Measurements from ENCODE around the gene SUSD3. TPM values are rescaled to one million over a fixed set of nuclear protein-coding genes. Genes with fewer than 3 reads are reported as not detected.

Gene SUSD3
- total RNA-seq, 1 experiment from 2014 or later = 5.0 TPM

DNA sequence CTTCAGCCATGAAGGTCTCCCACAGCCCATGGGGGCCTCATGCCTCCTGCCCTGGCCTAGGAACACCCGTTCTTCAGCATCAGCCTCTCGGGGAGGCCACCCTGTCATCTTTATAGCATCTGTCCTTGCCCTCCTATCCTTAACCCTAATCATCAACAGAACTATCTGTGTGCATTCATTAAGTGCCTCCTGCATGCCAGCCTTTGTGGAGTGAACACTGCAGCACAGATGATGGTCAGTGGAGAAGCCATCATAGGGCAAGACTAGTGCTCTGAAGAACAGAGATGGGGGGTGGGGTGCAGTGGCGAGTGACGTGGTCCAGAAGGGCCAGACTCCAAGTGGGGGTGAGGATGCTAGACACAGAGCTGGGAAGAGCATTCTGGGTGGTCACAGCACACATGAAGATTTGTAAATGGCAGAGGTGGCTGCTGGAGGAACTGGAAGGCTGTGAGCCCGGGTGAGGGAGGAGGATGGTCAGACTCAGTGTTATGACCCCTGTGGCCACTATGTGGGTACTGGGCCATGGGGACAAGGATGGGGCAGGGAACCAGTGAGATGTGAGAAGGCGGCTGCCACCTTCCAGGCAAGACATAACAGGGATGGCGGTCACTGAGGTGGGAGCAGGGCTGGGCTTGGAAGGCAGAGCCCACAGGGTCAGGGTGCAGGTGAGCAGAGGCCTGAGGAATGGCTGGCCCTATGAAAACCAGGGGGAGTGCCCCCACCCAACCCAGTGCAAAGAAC, 33.9 kb downstream of the SUSD3 start:
- TF ChIP-seq CTCF (IDR thresholded peaks at IDR 0.05) (no peak), POLR2AphosphoS5 (IDR thresholded peaks at IDR 0.05; ENCODE audit: low read depth, low read length) (no peak), SIN3A (IDR thresholded peaks at IDR 0.05; ENCODE audit: borderline replicate concordance, insufficient read depth, low read depth, low read length) (no peak), TCF7L2 (IDR thresholded peaks at IDR 0.05; ENCODE audit: low read depth, low read length) (no peak)
- TF ChIP-seq, protein P1, sequence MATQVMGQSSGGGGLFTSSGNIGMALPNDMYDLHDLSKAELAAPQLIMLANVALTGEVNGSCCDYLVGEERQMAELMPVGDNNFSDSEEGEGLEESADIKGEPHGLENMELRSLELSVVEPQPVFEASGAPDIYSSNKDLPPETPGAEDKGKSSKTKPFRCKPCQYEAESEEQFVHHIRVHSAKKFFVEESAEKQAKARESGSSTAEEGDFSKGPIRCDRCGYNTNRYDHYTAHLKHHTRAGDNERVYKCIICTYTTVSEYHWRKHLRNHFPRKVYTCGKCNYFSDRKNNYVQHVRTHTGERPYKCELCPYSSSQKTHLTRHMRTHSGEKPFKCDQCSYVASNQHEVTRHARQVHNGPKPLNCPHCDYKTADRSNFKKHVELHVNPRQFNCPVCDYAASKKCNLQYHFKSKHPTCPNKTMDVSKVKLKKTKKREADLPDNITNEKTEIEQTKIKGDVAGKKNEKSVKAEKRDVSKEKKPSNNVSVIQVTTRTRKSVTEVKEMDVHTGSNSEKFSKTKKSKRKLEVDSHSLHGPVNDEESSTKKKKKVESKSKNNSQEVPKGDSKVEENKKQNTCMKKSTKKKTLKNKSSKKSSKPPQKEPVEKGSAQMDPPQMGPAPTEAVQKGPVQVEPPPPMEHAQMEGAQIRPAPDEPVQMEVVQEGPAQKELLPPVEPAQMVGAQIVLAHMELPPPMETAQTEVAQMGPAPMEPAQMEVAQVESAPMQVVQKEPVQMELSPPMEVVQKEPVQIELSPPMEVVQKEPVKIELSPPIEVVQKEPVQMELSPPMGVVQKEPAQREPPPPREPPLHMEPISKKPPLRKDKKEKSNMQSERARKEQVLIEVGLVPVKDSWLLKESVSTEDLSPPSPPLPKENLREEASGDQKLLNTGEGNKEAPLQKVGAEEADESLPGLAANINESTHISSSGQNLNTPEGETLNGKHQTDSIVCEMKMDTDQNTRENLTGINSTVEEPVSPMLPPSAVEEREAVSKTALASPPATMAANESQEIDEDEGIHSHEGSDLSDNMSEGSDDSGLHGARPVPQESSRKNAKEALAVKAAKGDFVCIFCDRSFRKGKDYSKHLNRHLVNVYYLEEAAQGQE (IDR thresholded peaks at IDR 0.05; ENCODE audit: insufficient read depth in 1 of 2, low read depth in 2 of 2, low read length in 1 of 2) = no peak
- no peak overlapping the region for H3K4me3 ChIP-seq (ENCODE audit: low read depth in 2 of 2, low read length in 2 of 2)
- no TSS peak for BruUV-seq (replicated peaks)
- no peak overlapping the region for H3K27ac ChIP-seq (ENCODE audit: low read length)
- ChIA-PET POLR2A (no interaction called here), CTCF (no interaction called here)
- ATAC-seq (no peak), DNase-seq (ENCODE audit: low read depth, low spot score) (no peak)
- peaks cover 10% of the 10 kb centered on the region for H3K4me1 ChIP-seq (ENCODE audit: control insufficient read depth, insufficient read depth, low read length)
- intact Hi-C loops (cut with micrococcal nuclease; ENCODE audit: unreplicated experiment) = loop anchor here (10.0 kb wide), 1 partner anchor 88 kb away; no protein-coding TSS in a partner anchor
- no peaks in the 10 kb centered on the region; the same call in 1 of the 2 replicates for H3K9me3 ChIP-seq (ENCODE audit: control insufficient read depth, insufficient read depth, low read depth, low read length)
- no peaks in the 10 kb centered on the region for H3K27me3 ChIP-seq (ENCODE audit: control insufficient read depth, insufficient read depth, low read length)
- in situ Hi-C loops (cut with HindIII; ENCODE audit: low pct_unique_long_range_greater_than_20kb, low sequenced_read_pairs) = no loop called here
- H3K36me3 ChIP-seq (ENCODE audit: control insufficient read depth, insufficient read depth, low read length) = peaks cover 4% of the 10 kb centered on the region; the same call in 1 of the 2 replicates

DNA sequence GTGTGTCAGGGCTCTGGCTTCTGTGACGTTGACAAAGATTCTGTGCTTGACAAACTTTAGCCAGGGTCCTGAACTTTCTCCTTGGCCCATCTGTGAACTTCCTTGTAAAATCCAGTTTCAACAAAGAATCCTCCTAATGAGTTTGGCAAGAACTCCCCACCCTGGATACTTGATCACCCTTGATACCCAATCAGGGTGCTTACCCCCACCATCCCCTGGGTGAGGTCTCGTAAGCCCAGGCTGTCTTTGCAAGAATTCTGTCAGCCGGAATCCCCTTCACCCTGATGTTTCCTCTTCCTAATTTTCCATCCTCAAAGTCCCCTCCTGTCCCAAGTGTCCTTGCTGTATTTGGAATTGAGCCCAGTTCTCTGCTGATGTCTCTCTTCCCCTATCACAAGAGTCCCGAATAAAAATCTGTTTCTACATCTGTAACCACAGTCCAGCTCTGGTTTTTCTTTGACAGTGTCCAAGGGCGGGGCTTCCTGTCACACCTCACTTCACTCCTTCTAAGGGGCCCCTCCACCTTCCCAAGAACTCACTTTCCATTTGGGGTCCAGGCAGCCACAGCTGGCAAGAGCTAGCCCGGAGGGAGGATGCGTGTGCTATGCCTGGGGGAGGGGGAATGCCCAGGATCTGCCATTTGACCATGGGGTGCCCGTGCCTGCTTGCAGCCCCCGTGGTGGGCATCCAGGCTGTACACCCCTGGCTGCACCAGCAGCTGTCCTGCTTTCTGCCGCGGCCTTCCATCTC, 34.8 kb downstream of the SUSD3 start:
- Histone ChIP-seq H3K36me3 (ENCODE audit: control insufficient read depth, insufficient read depth, low read length) (peaks cover 4% of the 10 kb centered on the region; the same call in 1 of the 2 replicates), H3K4me3 (ENCODE audit: low read depth in 2 of 2, low read length in 2 of 2) (no peak overlapping the region), H3K9me3 (ENCODE audit: control insufficient read depth, insufficient read depth, low read depth, low read length) (no peaks in the 10 kb centered on the region; the same call in 1 of the 2 replicates), H3K27me3 (ENCODE audit: control insufficient read depth, insufficient read depth, low read length) (no peaks in the 10 kb centered on the region), H3K27ac (ENCODE audit: low read length) (no peak overlapping the region), H3K4me1 (ENCODE audit: control insufficient read depth, insufficient read depth, low read length) (peaks cover 19% of the 10 kb centered on the region)
- in situ Hi-C loops (cut with HindIII; ENCODE audit: low pct_unique_long_range_greater_than_20kb, low sequenced_read_pairs) (no loop called here), intact Hi-C loops (cut with micrococcal nuclease; ENCODE audit: unreplicated experiment) (loop anchor here (10.0 kb wide), 1 partner anchor 89 kb away; no protein-coding TSS in a partner anchor)
- no TSS peak for BruUV-seq (replicated peaks)
- TF ChIP-seq CTCF (IDR thresholded peaks at IDR 0.05) (no peak), TCF7L2 (IDR thresholded peaks at IDR 0.05; ENCODE audit: low read depth, low read length) (no peak), POLR2AphosphoS5 (IDR thresholded peaks at IDR 0.05; ENCODE audit: low read depth, low read length) (no peak), SIN3A (IDR thresholded peaks at IDR 0.05; ENCODE audit: borderline replicate concordance, insufficient read depth, low read depth, low read length) (no peak)
- TF ChIP-seq, protein P1 (IDR thresholded peaks at IDR 0.05; ENCODE audit: insufficient read depth in 1 of 2, low read depth in 2 of 2, low read length in 1 of 2) = no peak
- ATAC-seq = no peak
- DNase-seq (ENCODE audit: low read depth, low spot score) = no peak
- CTCF ChIA-PET = no interaction called here
- POLR2A ChIA-PET = no interaction called here
